Activated T-helper 2 cell treated with anti-CD3 and anti-CD28 coated beads, Interferon-gamma antibody, Interleukin-2, Interleukin-4, amounts not matched to agents 10 μg/mL and 5 μg/mL and 100 μg/mL, durations not matched to agents 14 hours and 24 hours and 36 hours (primary cell): Measurements from ENCODE around the gene PDZD2. TPM values are rescaled to one million over a fixed set of nuclear protein-coding genes. Genes with fewer than 3 reads are reported as not detected.
"Not testable (repeated sequence)": the region's sequence is repeated elsewhere in the genome, so short reads cannot be mapped to it uniquely, and the experiment has no call there.

Experiments used
- DNase-seq: peaks from one replicate; pipeline ENCODE4 v3.0.0; 2021; ENCODE audit warnings: low spot score
- H3K27ac Mint-ChIP-seq: one replicate; pipeline ENCODE4 v1.8.0; 2021; ENCODE audit warnings: mixed read lengths
- H3K27me3 Mint-ChIP-seq: one replicate; pipeline ENCODE4 v1.8.0; 2021; ENCODE audit warnings: low read depth, mixed read lengths
- H3K36me3 Mint-ChIP-seq: one replicate; pipeline ENCODE4 v1.8.0; 2021; ENCODE audit warnings: low read depth, mixed read lengths
- H3K4me1 Mint-ChIP-seq: one replicate; pipeline ENCODE4 v1.8.0; 2021; ENCODE audit warnings: low read depth, mixed read lengths
- H3K4me3 Mint-ChIP-seq: one replicate; pipeline ENCODE4 v1.8.0; 2021; ENCODE audit warnings: low read depth, mild to moderate bottlenecking, moderate library complexity, mixed read lengths
- H3K9me3 Mint-ChIP-seq: one replicate; pipeline ENCODE4 v1.8.0; 2021; ENCODE audit warnings: mixed read lengths
- intact Hi-C: fragments of 100-400 bp; cut with micrococcal nuclease; formaldehyde crosslinking; loops from one replicate; pipeline ENCODE4 v1.15.1; 2023
- total RNA-seq: library from RNA; stranded (reverse); gene quantifications from 2 replicates; pipeline ENCODE4 v1.2.3, GENCODE V29; 2022

Gene PDZD2
- total RNA-seq, 1 donor from 2014 or later, result 0.25 TPM

DNA sequence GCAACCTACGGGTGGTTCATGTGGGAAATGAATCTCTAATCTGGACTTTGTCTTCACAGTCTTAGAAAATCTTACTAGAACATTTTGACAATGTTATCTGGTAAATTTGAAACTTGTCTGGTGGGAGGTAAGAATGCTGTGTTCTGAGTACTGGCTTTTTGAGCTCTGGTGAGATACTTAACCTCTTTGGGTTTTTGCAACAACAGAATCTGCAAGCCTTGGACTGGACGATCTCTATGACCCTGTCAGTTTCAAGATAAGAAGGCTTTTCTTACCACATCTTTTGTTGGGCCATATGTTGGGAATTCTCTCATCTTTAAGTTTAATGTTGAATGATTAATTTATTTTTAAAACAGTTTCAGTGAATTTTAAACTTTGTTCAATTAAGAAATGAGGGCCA is 422.3 kb downstream of the PDZD2 start:
- Mint-ChIP-seq H3K27ac (no peak overlapping the region), H3K4me3 (no peak overlapping the region), H3K9me3 (no peaks in the 10 kb centered on the region), H3K4me1 (no peaks in the 10 kb centered on the region), H3K36me3 (no peaks in the 10 kb centered on the region), H3K27me3 (peaks cover 2% of the 10 kb centered on the region)
- DNase-seq, result no peak
- intact Hi-C loops, result no loop called here

DNA sequence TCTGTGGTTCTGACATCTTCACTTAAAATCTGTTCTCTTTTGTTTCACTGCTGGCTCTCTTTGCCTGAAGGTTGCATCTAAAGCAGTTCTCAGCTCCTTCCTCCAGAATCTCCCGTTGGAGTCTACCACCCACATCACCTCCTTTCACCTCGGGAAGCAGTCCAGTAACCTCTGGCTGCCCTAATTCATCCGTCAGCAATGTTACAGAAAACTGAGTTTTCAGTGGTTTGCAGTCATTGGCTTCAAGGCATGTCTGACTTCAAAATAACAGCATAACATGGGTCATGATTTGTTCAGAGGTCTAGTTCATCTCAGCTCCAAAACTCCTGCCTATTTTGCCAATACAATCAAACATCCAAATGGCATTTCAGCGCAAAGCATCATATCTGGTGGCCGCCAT is 427.5 kb downstream of the PDZD2 start:
- intact Hi-C loops, result no loop called here
- H3K4me1 Mint-ChIP-seq, result no peaks in the 10 kb centered on the region
- no peak overlapping the region for H3K4me3 Mint-ChIP-seq

DNA sequence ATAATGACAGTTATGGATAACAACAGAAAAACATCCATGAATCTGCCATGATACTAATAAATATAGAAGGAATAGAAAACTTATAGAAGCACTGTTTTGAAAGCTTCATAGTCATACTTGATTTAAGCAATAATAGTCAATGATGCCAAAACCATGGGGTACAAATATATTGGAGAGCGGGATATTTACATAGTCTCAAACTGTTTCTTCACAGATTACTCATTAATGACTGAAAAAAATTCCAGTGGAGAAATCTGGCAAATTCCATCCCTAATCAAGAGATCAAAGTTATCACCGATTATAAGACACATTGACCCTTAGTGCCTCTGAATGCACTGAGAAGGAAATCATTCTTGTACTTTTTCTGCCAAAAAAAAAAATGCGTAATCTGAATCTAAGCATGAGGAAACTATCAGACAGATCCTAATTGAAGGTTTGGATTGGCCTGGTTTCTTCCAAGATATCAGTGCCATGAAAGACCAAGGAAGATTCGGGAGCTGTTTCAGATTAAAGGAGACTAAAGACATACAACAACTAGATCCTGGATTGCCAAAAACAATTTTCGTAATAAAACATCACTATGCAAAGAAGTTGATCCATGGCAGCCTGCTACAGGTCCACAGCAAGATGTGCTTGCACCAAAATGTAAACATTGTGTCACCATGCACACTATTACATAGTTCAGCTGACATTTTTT is 429.0 kb downstream of the PDZD2 start:
- Mint-ChIP-seq H3K9me3 (no peaks in the 10 kb centered on the region), H3K36me3 (no peaks in the 10 kb centered on the region), H3K4me3 (no peak overlapping the region), H3K27ac (no peak overlapping the region), H3K4me1 (no peaks in the 10 kb centered on the region), H3K27me3 (no peaks in the 10 kb centered on the region)
- DNase-seq, result no peak
- intact Hi-C loops, result no loop called here

More for the DNA sequence above, 427.5 kb downstream of the PDZD2 start:
- H3K27ac Mint-ChIP-seq, result no peak overlapping the region
- no peaks in the 10 kb centered on the region for H3K9me3 Mint-ChIP-seq
- H3K27me3 Mint-ChIP-seq, result no peaks in the 10 kb centered on the region
- no peaks in the 10 kb centered on the region for H3K36me3 Mint-ChIP-seq
- no peak for DNase-seq

DNA sequence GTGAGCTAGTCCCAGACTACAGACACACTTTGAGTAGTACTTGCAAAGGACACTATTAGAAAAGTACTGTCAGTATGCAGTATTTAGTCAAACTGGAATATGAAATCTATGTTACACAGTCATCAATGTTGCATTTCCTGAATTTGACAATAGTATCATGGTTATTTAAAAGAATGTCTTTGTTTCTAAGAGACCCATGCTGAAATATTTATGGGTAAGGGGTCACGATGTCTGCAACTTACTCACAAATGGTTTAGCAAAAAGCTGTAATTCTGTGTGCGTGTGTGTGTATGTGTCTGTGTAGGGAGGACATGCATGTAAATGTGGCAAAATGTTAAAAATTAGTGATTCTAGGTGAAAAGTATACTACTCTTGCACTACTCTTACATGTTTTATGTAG is 429.6 kb downstream of the PDZD2 start:
- no peak for DNase-seq
- H3K27ac Mint-ChIP-seq, result no peak overlapping the region
- no peak overlapping the region for H3K4me3 Mint-ChIP-seq
- no peaks in the 10 kb centered on the region for H3K4me1 Mint-ChIP-seq
- H3K36me3 Mint-ChIP-seq, result no peaks in the 10 kb centered on the region
- H3K27me3 Mint-ChIP-seq, result no peaks in the 10 kb centered on the region
- intact Hi-C loops, result no loop called here
- H3K9me3 Mint-ChIP-seq, result no peaks in the 10 kb centered on the region

DNA sequence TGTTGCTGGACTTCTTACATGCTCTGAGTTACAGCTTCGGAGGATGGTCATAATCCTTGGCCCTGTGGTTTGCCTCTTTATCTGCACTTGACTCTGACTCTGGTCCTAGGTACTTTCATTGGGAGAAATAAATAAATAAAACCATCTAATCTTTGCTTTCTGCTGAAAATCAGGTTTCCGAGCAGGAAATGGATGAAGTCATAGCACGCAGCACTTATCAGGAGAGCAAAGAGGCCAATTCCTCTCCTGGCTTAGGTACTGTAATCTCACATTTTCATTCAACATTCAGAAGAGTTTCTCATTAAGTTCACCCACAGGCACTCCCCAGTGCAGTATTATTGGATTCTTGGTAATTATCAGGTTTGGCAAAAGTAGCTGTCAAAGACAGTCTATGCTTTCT is 430.5 kb downstream of the PDZD2 start:
- Mint-ChIP-seq H3K9me3 (no peaks in the 10 kb centered on the region), H3K27me3 (no peaks in the 10 kb centered on the region)
- intact Hi-C loops, result no loop called here

DNA sequence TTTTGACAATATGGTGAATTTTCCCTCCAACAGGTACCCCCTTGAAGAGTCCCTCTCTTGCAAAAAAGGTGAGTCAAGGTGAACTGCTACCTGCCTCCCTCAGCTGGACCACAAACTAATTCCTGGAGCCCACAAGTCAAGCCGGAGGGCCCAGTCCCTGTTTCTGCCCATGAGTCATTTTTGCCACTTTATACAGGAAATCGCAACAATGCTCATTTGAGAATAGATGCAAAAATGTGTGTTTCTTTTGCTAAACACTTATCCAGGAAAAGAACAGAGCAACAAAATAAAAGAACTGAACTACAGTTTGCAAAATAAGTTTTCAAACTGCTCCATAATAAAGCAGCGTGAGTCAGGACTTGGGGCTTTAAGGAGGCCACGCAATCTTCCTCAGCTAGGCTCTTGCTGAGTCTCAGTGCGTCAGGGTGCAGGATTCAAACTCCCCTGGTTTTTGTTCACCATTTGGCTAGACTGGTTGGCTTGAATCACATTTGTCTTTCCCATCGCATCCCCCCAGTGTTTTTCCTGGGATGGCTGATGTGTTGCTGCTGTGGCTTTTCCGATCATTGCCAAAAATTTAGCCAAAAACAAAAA is 432.5 kb downstream of the PDZD2 start:
- no peaks in the 10 kb centered on the region for H3K27me3 Mint-ChIP-seq
- no peak overlapping the region for H3K27ac Mint-ChIP-seq
- no peak overlapping the region for H3K4me3 Mint-ChIP-seq
- no peaks in the 10 kb centered on the region for H3K4me1 Mint-ChIP-seq
- intact Hi-C loops, result no loop called here
- H3K9me3 Mint-ChIP-seq, result no peaks in the 10 kb centered on the region
- no peaks in the 10 kb centered on the region for H3K36me3 Mint-ChIP-seq
- DNase-seq, result no peak

More for the DNA sequence above, 430.5 kb downstream of the PDZD2 start:
- H3K4me3 Mint-ChIP-seq, result no peak overlapping the region
- DNase-seq, result no peak
- no peaks in the 10 kb centered on the region for H3K36me3 Mint-ChIP-seq
- H3K27ac Mint-ChIP-seq, result no peak overlapping the region
- H3K4me1 Mint-ChIP-seq, result no peaks in the 10 kb centered on the region

DNA sequence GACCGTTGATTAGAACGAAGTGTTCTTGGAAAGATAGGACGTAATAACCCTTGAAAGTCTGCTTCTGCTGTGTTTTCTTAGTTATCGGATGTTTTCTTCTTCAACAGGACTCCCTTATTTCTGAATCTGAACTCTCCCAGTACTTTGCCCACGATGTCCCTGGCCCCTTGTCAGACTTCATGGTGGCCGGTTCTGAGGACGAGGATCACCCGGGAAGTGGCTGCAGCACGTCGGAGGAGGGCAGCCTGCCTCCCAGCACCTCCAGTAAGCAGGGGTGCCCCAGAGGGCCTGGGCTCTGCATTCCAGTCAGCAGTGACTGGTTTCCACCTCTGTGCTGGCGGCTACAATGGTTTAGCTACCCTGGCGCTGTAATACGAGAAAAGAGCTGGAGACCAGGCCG is 433.1 kb downstream of the PDZD2 start:
- H3K9me3 Mint-ChIP-seq, result no peaks in the 10 kb centered on the region
- H3K27me3 Mint-ChIP-seq, result no peaks in the 10 kb centered on the region
- H3K27ac Mint-ChIP-seq, result no peak overlapping the region
- no peak overlapping the region for H3K4me3 Mint-ChIP-seq
- no peaks in the 10 kb centered on the region for H3K4me1 Mint-ChIP-seq
- intact Hi-C loops, result no loop called here
- no peak for DNase-seq
- no peaks in the 10 kb centered on the region for H3K36me3 Mint-ChIP-seq

DNA sequence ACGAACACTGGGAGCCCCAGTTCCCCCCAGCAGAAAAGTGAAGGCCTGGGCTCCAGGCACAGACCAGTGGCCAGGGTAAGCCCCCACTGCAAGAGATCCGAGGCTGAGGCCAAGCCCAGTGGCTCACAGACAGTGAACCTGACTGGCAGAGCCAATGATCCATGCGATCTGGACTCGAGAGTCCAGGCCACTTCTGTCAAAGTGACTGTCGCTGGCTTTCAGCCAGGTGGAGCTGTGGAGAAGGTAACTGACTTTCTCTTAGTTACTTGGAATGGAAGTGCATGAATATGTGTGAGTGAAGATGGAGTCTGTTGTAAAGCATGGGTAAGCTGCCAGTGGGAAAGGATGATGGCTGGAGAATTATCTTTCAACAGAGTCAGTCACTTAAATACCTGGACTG is 435.5 kb downstream of the PDZD2 start:
- Mint-ChIP-seq H3K9me3 (no peaks in the 10 kb centered on the region), H3K4me1 (no peaks in the 10 kb centered on the region), H3K4me3 (no peak overlapping the region), H3K36me3 (no peaks in the 10 kb centered on the region), H3K27ac (no peak overlapping the region), H3K27me3 (no peaks in the 10 kb centered on the region)
- intact Hi-C loops, result no loop called here
- DNase-seq, result no peak

DNA sequence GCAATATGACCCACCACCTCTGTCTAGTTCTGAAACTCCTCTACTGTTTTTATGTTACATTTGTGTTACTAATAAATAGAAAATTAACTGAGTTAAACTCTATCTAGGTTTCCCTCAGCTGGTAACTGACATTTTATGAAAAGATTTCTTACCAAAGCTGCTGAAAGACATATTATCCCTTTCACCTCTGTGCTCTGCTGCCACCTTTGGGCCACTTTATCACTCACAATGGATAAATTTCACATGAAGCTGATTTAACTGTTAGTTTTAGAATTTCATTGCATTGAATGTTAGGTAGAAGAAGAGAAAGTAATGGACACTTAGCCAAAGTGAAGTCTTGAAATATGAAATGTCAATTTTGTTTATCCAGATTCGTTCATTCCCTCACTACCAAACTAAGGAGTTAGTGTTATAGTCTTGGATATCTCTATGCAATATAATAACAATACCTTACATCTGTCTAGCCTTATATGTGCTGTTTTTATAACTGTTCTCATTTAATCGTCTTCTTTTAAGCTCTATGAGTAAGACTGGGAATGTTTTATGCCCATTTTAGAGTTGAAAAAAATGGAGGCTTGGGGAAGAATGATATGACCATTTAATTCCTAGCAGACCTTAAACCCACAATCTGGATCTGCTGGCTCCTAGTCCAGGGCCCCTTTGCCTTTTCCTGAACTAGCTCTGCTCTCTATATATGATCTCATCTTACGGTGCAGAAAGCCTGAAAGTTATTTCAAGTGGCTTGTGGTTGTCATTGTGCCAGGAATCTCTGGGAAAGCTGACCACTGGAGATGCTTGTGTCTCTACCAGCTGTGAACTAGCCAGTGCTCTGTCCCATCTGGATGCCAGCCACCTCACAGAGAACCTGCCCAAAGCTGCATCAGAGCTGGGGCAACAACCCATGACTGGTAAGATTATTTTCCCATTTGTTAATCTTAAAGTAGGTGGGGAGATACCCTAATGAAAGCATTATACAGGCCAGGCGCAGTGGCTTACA is 438.1 kb downstream of the PDZD2 start:
- Mint-ChIP-seq H3K4me1 (no peaks in the 10 kb centered on the region), H3K36me3 (no peaks in the 10 kb centered on the region), H3K4me3 (no peak overlapping the region), H3K27me3 (no peaks in the 10 kb centered on the region), H3K27ac (no peak overlapping the region), H3K9me3 (no peaks in the 10 kb centered on the region)
- no peak for DNase-seq
- intact Hi-C loops, result loop anchor here (1.0 to 2.0 kb wide), 2 partner anchors 252 to 496 kb away; no protein-coding TSS in a partner anchor

DNA sequence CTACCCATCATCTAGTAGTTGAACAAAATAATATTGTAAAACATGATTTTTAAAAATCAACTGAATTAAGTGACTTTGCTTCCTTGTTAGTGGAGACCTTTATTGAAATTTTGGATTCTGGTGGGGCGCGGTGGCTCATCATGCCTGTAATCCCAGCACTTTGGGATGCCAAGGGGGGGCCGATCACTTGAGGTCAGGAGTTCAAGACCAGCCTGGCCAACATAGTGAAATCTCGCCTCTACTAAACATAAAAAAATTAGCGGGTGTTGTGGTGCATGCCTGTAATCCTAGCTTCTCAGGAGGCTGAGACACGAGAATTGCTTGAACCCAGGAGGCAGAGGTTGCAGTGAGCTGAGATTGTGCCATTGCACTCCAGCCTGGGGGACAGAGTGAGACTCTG is 439.9 kb downstream of the PDZD2 start:
- H3K27ac Mint-ChIP-seq, intact Hi-C loops, H3K36me3 Mint-ChIP-seq, DNase-seq, H3K4me3 Mint-ChIP-seq, H3K27me3 Mint-ChIP-seq, H3K9me3 Mint-ChIP-seq, H3K4me1 Mint-ChIP-seq: not testable (repeated sequence)

DNA sequence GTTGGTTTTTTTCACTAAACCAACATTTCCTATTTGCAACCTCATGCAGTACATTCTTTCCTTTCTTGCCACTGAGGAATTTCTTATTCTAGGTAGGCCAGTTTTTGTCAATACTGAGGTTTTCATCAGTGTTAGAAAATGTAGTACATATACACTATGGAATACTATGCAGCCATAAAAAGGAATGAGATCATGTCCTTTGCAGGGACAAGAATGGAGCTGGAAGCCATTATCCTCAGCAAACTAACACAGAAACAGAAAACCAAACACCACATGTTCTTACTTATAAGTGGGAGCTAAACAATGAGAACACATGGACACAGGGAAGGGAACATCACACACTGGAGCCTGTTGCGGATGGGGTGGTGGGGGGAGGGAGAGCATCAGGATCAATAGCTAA is 441.6 kb downstream of the PDZD2 start:
- not testable (repeated sequence) for H3K4me1 Mint-ChIP-seq, H3K9me3 Mint-ChIP-seq

DNA sequence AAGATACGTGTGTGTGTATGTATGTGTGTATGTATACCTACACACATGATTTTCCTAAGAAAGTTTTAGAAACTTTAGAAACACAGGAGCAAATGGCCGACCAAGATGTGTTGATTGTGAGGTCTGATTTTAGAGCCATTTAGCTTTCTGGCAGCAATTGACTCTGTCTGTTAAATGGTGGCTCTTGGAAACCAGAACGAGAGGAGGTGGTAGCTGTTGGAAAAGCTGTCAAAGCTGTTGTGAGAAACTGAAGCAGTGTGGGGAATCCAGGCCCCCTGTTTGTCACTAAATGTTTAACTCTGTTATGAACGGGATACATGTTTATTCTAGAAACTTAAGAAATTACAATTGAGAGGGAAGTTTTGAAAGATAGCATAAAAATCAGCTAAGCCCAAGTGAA is 443.8 kb downstream of the PDZD2 start:
- H3K4me1 Mint-ChIP-seq, result no peaks in the 10 kb centered on the region
- H3K36me3 Mint-ChIP-seq, result no peaks in the 10 kb centered on the region
- H3K27me3 Mint-ChIP-seq, result no peaks in the 10 kb centered on the region
- DNase-seq, result no peak
- no peak overlapping the region for H3K4me3 Mint-ChIP-seq
- H3K9me3 Mint-ChIP-seq, result no peaks in the 10 kb centered on the region
- H3K27ac Mint-ChIP-seq, result no peak overlapping the region
- intact Hi-C loops, result no loop called here

More for the DNA sequence above, 441.6 kb downstream of the PDZD2 start:
- H3K27me3 Mint-ChIP-seq, H3K4me3 Mint-ChIP-seq, DNase-seq, H3K27ac Mint-ChIP-seq, H3K36me3 Mint-ChIP-seq, intact Hi-C loops: not testable (repeated sequence)

DNA sequence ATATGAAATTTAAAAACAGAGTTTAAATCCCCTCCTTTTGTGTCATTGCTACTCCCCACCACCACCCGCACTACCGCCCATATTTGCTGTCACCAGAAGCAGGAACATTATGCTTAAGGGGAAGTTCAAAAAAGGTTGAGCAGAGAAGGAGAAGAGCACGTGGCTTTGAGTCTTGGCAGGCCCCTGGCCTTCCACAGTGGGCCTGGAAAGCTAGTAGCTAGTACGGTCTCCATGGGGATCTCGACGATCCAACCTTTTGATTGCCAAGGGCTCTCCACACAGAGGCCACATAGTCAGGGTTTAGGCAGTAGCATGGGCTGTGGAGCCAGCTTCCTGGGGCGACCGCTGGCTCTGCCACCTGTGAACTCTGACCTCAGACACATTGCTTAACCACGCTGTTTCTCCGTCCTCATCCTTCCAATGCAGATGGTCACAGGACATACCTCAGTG is 445.1 kb downstream of the PDZD2 start:
- H3K4me3 Mint-ChIP-seq, result no peak overlapping the region
- H3K36me3 Mint-ChIP-seq, result no peaks in the 10 kb centered on the region
- H3K9me3 Mint-ChIP-seq, result no peaks in the 10 kb centered on the region
- intact Hi-C loops, result no loop called here
- no peaks in the 10 kb centered on the region for H3K4me1 Mint-ChIP-seq
- no peak overlapping the region for H3K27ac Mint-ChIP-seq
- no peaks in the 10 kb centered on the region for H3K27me3 Mint-ChIP-seq
- DNase-seq, result no peak
